GM18909 (cell line): Measurements from ENCODE around the gene YTHDC2.

ENCODE experiments used
- ATAC-seq: cut with Tn5 transposase; IDR thresholded peaks from one replicate; pipeline ENCODE4 v1.9.1; 2021; ENCODE audit warnings: mild to moderate bottlenecking; ENCODE audit not compliant: unreplicated experiment, poor library complexity

YTHDC2 gene

GRCh38 chr5:113513384-113514288 lies at the start of gene YTHDC2:
Gene YTHDC2 (plus strand): TSS chr5:113513694. CDS start chr5:113513896, 202 bp downstream.
- ATAC-seq, result peak; percentile 99

- ATAC-seq, result no peak
These were observed 39.3 kb upstream of the YTHDC2 start for GRCh38 chr5:113474100-113474728.

- no peak for ATAC-seq
These were observed 34.8 kb upstream of the YTHDC2 start for GRCh38 chr5:113478691-113479090.

GRCh38 chr5:113480243-113480642 lies 33.3 kb upstream of the YTHDC2 start:
- no peak for ATAC-seq

GRCh38 chr5:113487416-113487780 lies 26.1 kb upstream of the YTHDC2 start:
- ATAC-seq, result no peak

- ATAC-seq, result peak; percentile 52
These were observed 25.5 kb upstream of the YTHDC2 start, which contains the start of gene MCC for GRCh38 chr5:113487781-113488644. Gene MCC (minus strand): TSS chr5:113488453.

GRCh38 chr5:113488645-113489184 lies 24.8 kb upstream of the YTHDC2 start:
- peak; percentile 15 for ATAC-seq

- ATAC-seq, result peak; percentile 59
These were observed 24.2 kb upstream of the YTHDC2 start for GRCh38 chr5:113489299-113489698.

GRCh38 chr5:113490317-113490716 lies 23.2 kb upstream of the YTHDC2 start:
- no peak for ATAC-seq

GRCh38 chr5:113491022-113491421 lies 22.5 kb upstream of the YTHDC2 start:
- ATAC-seq, result no peak

- no peak for ATAC-seq
These were observed 20.0 kb upstream of the YTHDC2 start for GRCh38 chr5:113493446-113493845.

- ATAC-seq, result no peak
These were observed 18.1 kb upstream of the YTHDC2 start for GRCh38 chr5:113495422-113495841.

- no peak for ATAC-seq
These were observed 11.4 kb upstream of the YTHDC2 start for GRCh38 chr5:113502073-113502472.

- ATAC-seq, result no peak
These were observed 10.3 kb upstream of the YTHDC2 start for GRCh38 chr5:113503146-113503545.

GRCh38 chr5:113505181-113505580 lies 8.3 kb upstream of the YTHDC2 start:
- no peak for ATAC-seq

- ATAC-seq, result peak; percentile 51
These were observed 5.9 kb upstream of the YTHDC2 start for GRCh38 chr5:113507601-113508000.

- ATAC-seq, result no peak
These were observed 4.7 kb upstream of the YTHDC2 start for GRCh38 chr5:113508756-113509155.

- ATAC-seq, result peak; percentile 23
These were observed 2.5 kb upstream of the YTHDC2 start for GRCh38 chr5:113510836-113511451.

- no peak for ATAC-seq
These were observed 1.2 kb upstream of the YTHDC2 start for GRCh38 chr5:113512341-113512740.

- ATAC-seq, result no peak
These were observed 768 bp downstream of the YTHDC2 start for GRCh38 chr5:113514289-113514635.
